ENCODE measurements around the gene TDRD12.
"Not testable (repeated sequence)": the region's sequence is repeated elsewhere in the genome, so short reads cannot be mapped to it uniquely, and the experiment has no call there.

The TDRD12 gene

GRCh38 chr19:32750441-32751055 lies 31.0 kb downstream of the TDRD12 start:
- DNase-seq = no peak

GRCh38 chr19:32751066-32751465 lies 31.5 kb downstream of the TDRD12 start:
- no peak for DNase-seq

GRCh38 chr19:32757189-32757588 lies 37.6 kb downstream of the TDRD12 start:
- DNase-seq = no peak

- DNase-seq = not testable (repeated sequence)
These were observed 45.8 kb downstream of the TDRD12 start for GRCh38 chr19:32765365-32765764.

GRCh38 chr19:32767951-32768679 lies 48.5 kb downstream of the TDRD12 start:
- no peak for DNase-seq

GRCh38 chr19:32771596-32771995 lies 52.0 kb downstream of the TDRD12 start:
- DNase-seq = no peak

GRCh38 chr19:32773126-32773525 lies 53.6 kb downstream of the TDRD12 start:
- DNase-seq = no peak

- no peak for DNase-seq
These were observed 59.5 kb downstream of the TDRD12 start for GRCh38 chr19:32779082-32779481.

- no peak for DNase-seq
These were observed 61.7 kb downstream of the TDRD12 start for GRCh38 chr19:32781280-32781679.

GRCh38 chr19:32782089-32782488 lies 62.5 kb downstream of the TDRD12 start:
- DNase-seq = not testable (repeated sequence)

- not testable (repeated sequence) for DNase-seq
These were observed 67.7 kb downstream of the TDRD12 start for GRCh38 chr19:32787161-32787813.

GRCh38 chr19:32787895-32788294 lies 68.3 kb downstream of the TDRD12 start:
- not testable (repeated sequence) for DNase-seq

- DNase-seq = no peak
These were observed 69.9 kb downstream of the TDRD12 start for GRCh38 chr19:32789429-32789828.

- DNase-seq = no peak
These were observed 78.6 kb downstream of the TDRD12 start for GRCh38 chr19:32798201-32798600.

- DNase-seq = no peak
These were observed 80.6 kb downstream of the TDRD12 start for GRCh38 chr19:32800191-32800590.

- DNase-seq = no peak
These were observed 81.2 kb downstream of the TDRD12 start for GRCh38 chr19:32800754-32801153.

- no peak for DNase-seq
These were observed 83.3 kb downstream of the TDRD12 start for GRCh38 chr19:32802840-32803239.

GRCh38 chr19:32808236-32808635 lies 88.7 kb downstream of the TDRD12 start:
- DNase-seq = no peak

GRCh38 chr19:32809254-32809653 lies 89.7 kb downstream of the TDRD12 start:
- DNase-seq = no peak

GRCh38 chr19:32809754-32810153 lies 90.2 kb downstream of the TDRD12 start:
- DNase-seq = no peak

GRCh38 chr19:32810452-32810851 lies 90.9 kb downstream of the TDRD12 start:
- DNase-seq = no peak

GRCh38 chr19:32811151-32811550 lies 91.6 kb downstream of the TDRD12 start:
- no peak for DNase-seq

- no peak for DNase-seq
These were observed 92.5 kb downstream of the TDRD12 start for GRCh38 chr19:32812036-32812435.

- no peak for DNase-seq
These were observed 93.0 kb downstream of the TDRD12 start for GRCh38 chr19:32812571-32812970.
